IMR-90 (cell line): ENCODE data around the gene ACADL. TPM values are rescaled to one million over a fixed set of nuclear protein-coding genes. Genes with fewer than 3 reads are reported as not detected.

Source experiments
- ATAC-seq: fragments of 200-7000 bp; cut with Tn5 transposase; 2 replicates; pipeline ENCODE4 v1.9.1; 2020; ENCODE audit warnings: low read depth, mild to moderate bottlenecking, moderate library complexity
- BruUV-seq: library from RNA; stranded (reverse); fragments of 400-500 nt; replicated peaks from 2 replicates; lab custom pipeline; 2021; lab: Mats Ljungman, UMichigan
- CTCF ChIA-PET: fragments of 300-600 bp; formaldehyde crosslinking; extraction: SDS; loops from one replicate; lab custom pipeline; 2021; ENCODE audit warnings: antibody characterized with exemption; lab: Yijun Ruan, JAX
- POLR2A ChIA-PET: fragments of 300-600 bp; sonication (Branson Sonifier 250); formaldehyde crosslinking; loops from one replicate; lab custom pipeline; 2022; ENCODE audit warnings: antibody characterized with exemption; ENCODE audit not compliant: unreplicated experiment; lab: Charles Lee
- DNase-seq: peaks from one replicate; pipeline ENCODE4 v3.0.0; 2013
- H2AFZ ChIP-seq: replicated peaks from 2 replicates; pipeline ENCODE3; 2013; ENCODE audit warnings: low read length, mild to moderate bottlenecking; ENCODE audit not compliant: poor library complexity
- H2AK5ac ChIP-seq: 2 replicates; pipeline ENCODE4 v1.6.1; 2013; ENCODE audit warnings: low read depth, low read length, inconsistent platforms
- H2AK9ac ChIP-seq: replicated peaks from 2 replicates; pipeline ENCODE3; 2013; ENCODE audit warnings: mild to moderate bottlenecking, low read depth, low read length, moderate library complexity; ENCODE audit not compliant: poor library complexity
- H2BK120ac ChIP-seq: 2 replicates; pipeline ENCODE4 v1.6.1; 2013; ENCODE audit warnings: low read depth, low read length, inconsistent platforms
- H2BK15ac ChIP-seq: 3 replicates; pipeline ENCODE4 v1.6.1; 2013; ENCODE audit warnings: low read depth, low read length, inconsistent platforms
- H2BK20ac ChIP-seq: 2 replicates; pipeline ENCODE4 v1.6.1; 2013; ENCODE audit warnings: low read depth, mild to moderate bottlenecking, inconsistent platforms, low read length, moderate library complexity
- H2BK5ac ChIP-seq: 2 replicates; pipeline ENCODE4 v1.6.1; 2013; ENCODE audit warnings: mild to moderate bottlenecking, low read depth, low read length, inconsistent platforms; ENCODE audit not compliant: poor library complexity, severe bottlenecking
- H3K14ac ChIP-seq: replicated peaks from 2 replicates; pipeline ENCODE4 v1.6.1; 2013; ENCODE audit warnings: low read depth, low read length, inconsistent platforms
- H3K18ac ChIP-seq: 2 replicates; pipeline ENCODE4 v1.6.1; 2013; ENCODE audit warnings: low read depth, low read length, control low read depth
- H3K23ac ChIP-seq: 2 replicates; pipeline ENCODE4 v1.6.1; 2013; ENCODE audit warnings: low read depth, low read length, inconsistent platforms
- H3K27ac ChIP-seq: 2 replicates; pipeline ENCODE4 v1.5.1; 2013; ENCODE audit warnings: mild to moderate bottlenecking, control low read depth, low read length; ENCODE audit not compliant: insufficient read depth
- H3K27me3 ChIP-seq: 2 replicates; pipeline ENCODE4 v1.6.1; 2013; ENCODE audit warnings: low read length; ENCODE audit not compliant: control insufficient read depth, insufficient read depth
- H3K36me3 ChIP-seq: 2 replicates; pipeline ENCODE4 v1.6.1; 2013; ENCODE audit warnings: low read length, mixed read lengths; ENCODE audit not compliant: control insufficient read depth, insufficient read depth
- H3K4ac ChIP-seq: 2 replicates; pipeline ENCODE4 v1.6.1; 2013; ENCODE audit warnings: low read depth, low read length, inconsistent platforms
- H3K4me1 ChIP-seq: 2 replicates; pipeline ENCODE4 v1.6.1; 2013; ENCODE audit warnings: low read length, mixed read lengths; ENCODE audit not compliant: control insufficient read depth, insufficient read depth
- H3K4me2 ChIP-seq: 2 replicates; pipeline ENCODE4 v1.6.1; 2013; ENCODE audit warnings: low read depth, mild to moderate bottlenecking, control low read depth, low read length, moderate library complexity
- H3K4me3 ChIP-seq: 2 replicates; pipeline ENCODE4 v1.5.1; 2013; ENCODE audit warnings: low read depth, mild to moderate bottlenecking, control low read depth, low read length, moderate library complexity; ENCODE audit not compliant: insufficient read depth
- H3K56ac ChIP-seq: 2 replicates; pipeline ENCODE4 v1.6.1; 2013; ENCODE audit warnings: low read length, inconsistent platforms; ENCODE audit not compliant: insufficient read depth; ENCODE audit errors: extremely low read depth
- H3K79me1 ChIP-seq, 2 experiments: 2 replicates each; pipeline ENCODE4 v1.6.1; 2013; ENCODE audit warnings: low read length in 2 of 2, inconsistent platforms in 1 of 2, low read depth in 1 of 2
- H3K9ac ChIP-seq: 2 replicates; pipeline ENCODE4 v1.6.1; 2013; ENCODE audit warnings: low read depth, low read length, control low read depth
- H3K9me1 ChIP-seq: 2 replicates; pipeline ENCODE4 v1.6.1; 2013; ENCODE audit warnings: low read length, inconsistent platforms; ENCODE audit not compliant: insufficient read depth
- H3K9me3 ChIP-seq: 2 replicates; pipeline ENCODE4 v1.6.1; 2013; ENCODE audit warnings: low read length; ENCODE audit not compliant: control insufficient read depth, insufficient read depth
- H4K20me1 ChIP-seq: 2 replicates; pipeline ENCODE4 v1.6.1; 2013; ENCODE audit warnings: low read length, inconsistent platforms; ENCODE audit not compliant: insufficient read depth
- H4K5ac ChIP-seq: 2 replicates; pipeline ENCODE4 v1.6.1; 2013; ENCODE audit warnings: mild to moderate bottlenecking, low read depth, low read length, control low read depth
- H4K8ac ChIP-seq, 2 experiments: 2 replicates each; pipeline ENCODE4 v1.6.1; 2013; ENCODE audit warnings: low read depth in 2 of 2, low read length in 2 of 2, control low read depth in 1 of 2, inconsistent platforms in 1 of 2
- H4K91ac ChIP-seq: 2 replicates; pipeline ENCODE4 v1.6.1; 2013; ENCODE audit warnings: low read depth, low read length, inconsistent platforms; ENCODE audit not compliant: insufficient read depth
- CEBPB ChIP-seq: IDR thresholded peaks from 2 replicates; pipeline ENCODE4 v1.6.1; 2012; ENCODE audit warnings: low read depth, low read length, improper control_type of control experiment
- CHD1 ChIP-seq: IDR thresholded peaks from 2 replicates; pipeline ENCODE4 v1.6.1; 2012; ENCODE audit warnings: low read depth, low read length, improper control_type of control experiment
- CTCF ChIP-seq: conservative IDR thresholded peaks from 2 replicates; pipeline ENCODE4 v1.5.1; 2012; ENCODE audit warnings: mild to moderate bottlenecking, low read depth, low read length, improper control_type of control experiment
- ELK1 ChIP-seq: fragments of 150-350 bp; IDR thresholded peaks from 2 replicates; pipeline ENCODE4 v1.6.1; 2016; ENCODE audit warnings: low read depth, mild to moderate bottlenecking, low read length, moderate library complexity, borderline replicate concordance
- FOS ChIP-seq: fragments of 150-350 bp; IDR thresholded peaks from 2 replicates; pipeline ENCODE4 v1.6.1; 2016; ENCODE audit warnings: low read depth, low read length
- MAZ ChIP-seq: IDR thresholded peaks from 2 replicates; pipeline ENCODE4 v1.6.1; 2012; ENCODE audit warnings: low read depth, mild to moderate bottlenecking, low read length, improper control_type of control experiment, moderate library complexity, borderline replicate concordance
- POLR2A ChIP-seq: IDR thresholded peaks from 2 replicates; pipeline ENCODE4 v1.6.1; 2012; ENCODE audit warnings: mild to moderate bottlenecking, low read depth, low read length
- RCOR1 ChIP-seq: IDR thresholded peaks from 2 replicates; pipeline ENCODE4 v1.6.1; 2012; ENCODE audit warnings: mild to moderate bottlenecking, low read length, improper control_type of control experiment; ENCODE audit not compliant: insufficient replicate concordance
- RFX5 ChIP-seq: IDR thresholded peaks from 2 replicates; pipeline ENCODE4 v1.8.0; 2012; ENCODE audit warnings: low read depth, mild to moderate bottlenecking, low read length, moderate library complexity
- SMC3 ChIP-seq: fragments of 150-350 bp; IDR thresholded peaks from 2 replicates; pipeline ENCODE4 v1.6.1; 2016; ENCODE audit warnings: low read depth, mild to moderate bottlenecking, antibody characterized with exemption, low read length, moderate library complexity
- WGBS, 2 experiments: methylation state at CpG; one replicate each; pipeline versions ENCODE4 v1.1.5 to v1.1.7; 2013; ENCODE audit warnings: missing lambda C conversion rate in 2 of 2; ENCODE audit not compliant: insufficient read length in 1 of 2; ENCODE audit errors: extremely low coverage in 2 of 2; 5-methylcytosine and 5-hydroxymethylcytosine counted together
- dilution Hi-C: fragments of 300-500 bp; cut with HindIII; formaldehyde crosslinking; loops from one replicate; pipeline ENCODE4 v1.14.3; 2018; ENCODE audit warnings: low sequenced_read_pairs; ENCODE audit not compliant: unreplicated experiment
- in situ Hi-C: fragments of 300-500 bp; cut with MboI; formaldehyde crosslinking; loops from 3 replicates; pipeline ENCODE4 v1.14.3; 2019; ENCODE audit warnings: low sequenced_read_pairs, inconsistent platforms, mixed read lengths
- intact Hi-C: fragments of 100-400 bp; cut with micrococcal nuclease; formaldehyde crosslinking; loops from 2 replicates; pipeline ENCODE4 v1.10.0; 2022
- polyA plus RNA-seq, 3 experiments: library from polyadenylated mRNA; depleted of rRNA; stranded (reverse); fragments of >200 nt; gene quantifications; 2 replicates each; pipeline ENCODE4 v1.2.3, GENCODE V29; 2012; ENCODE audit warnings: low replicate concordance in 1 of 3
- total RNA-seq: library from RNA; depleted of rRNA; stranded (reverse); fragments of >200 nt; gene quantifications from 2 replicates; pipeline ENCODE4 v1.2.3, GENCODE V29; 2012

Gene ACADL
- total and polyA plus RNA-seq, 2 of the 4 experiments (the other 2 are of a cell fraction): not detected

GRCh38 chr2:210180477-210180876, 44.8 kb downstream of the ACADL start:
- no peak overlapping the region for H4K8ac ChIP-seq
- no peak overlapping the region for H2AK9ac ChIP-seq
- H3K14ac ChIP-seq: no peak overlapping the region
- no peak overlapping the region for H4K5ac ChIP-seq
- intact Hi-C loops: no loop called here
- DNase-seq (no peak), ATAC-seq (no peak)
- H3K4me3 ChIP-seq: no peak overlapping the region
- no peak for TF ChIP-seq RCOR1
- TF ChIP-seq FOS: no peak
- no peak for TF ChIP-seq CHD1
- TF ChIP-seq POLR2A: no peak
- no peak for TF ChIP-seq RFX5
- no peak for TF ChIP-seq CTCF
- no peak for TF ChIP-seq MAZ
- no peak for TF ChIP-seq SMC3
- no peak for TF ChIP-seq CEBPB
- no peak for TF ChIP-seq ELK1
- H3K18ac ChIP-seq: no peak overlapping the region
- no CpG with 5 or more reads among the region's 1 CpG for WGBS, 2 experiments
- no peak overlapping the region for H3K4me2 ChIP-seq
- peaks cover 6% of the 10 kb centered on the region for H3K27me3 ChIP-seq
- CTCF ChIA-PET: no interaction called here
- H3K4me1 ChIP-seq: no peaks in the 10 kb centered on the region
- H3K79me1 ChIP-seq: no peaks in the 10 kb centered on the region
- no peak overlapping the region for H2AK5ac ChIP-seq
- no peak overlapping the region for H2BK120ac ChIP-seq
- no peaks in the 10 kb centered on the region for H3K9me1 ChIP-seq
- H2BK20ac ChIP-seq: no peak overlapping the region
- H4K20me1 ChIP-seq: no peaks in the 10 kb centered on the region
- no peaks in the 10 kb centered on the region for H3K36me3 ChIP-seq
- no peaks in the 10 kb centered on the region for H3K9me3 ChIP-seq
- dilution Hi-C loops: no loop called here
- in situ Hi-C loops: no loop called here
- no peak overlapping the region for H4K91ac ChIP-seq
- H2AFZ ChIP-seq: no peak overlapping the region
- no peak overlapping the region for H3K27ac ChIP-seq
- no peak overlapping the region for H3K9ac ChIP-seq
- no peak overlapping the region for H3K23ac ChIP-seq
- BruUV-seq: no TSS peak
- no peak overlapping the region for H2BK15ac ChIP-seq
- no peak overlapping the region for H2BK5ac ChIP-seq
- H3K4ac ChIP-seq: no peak overlapping the region
- POLR2A ChIA-PET: no interaction called here
- no peak overlapping the region for H3K56ac ChIP-seq
